Epithelial cell of prostate (primary cell): ENCODE results near the gene TOX3.

Experiments
- DNase-seq: peaks from one replicate; pipeline ENCODE4 v3.0.0-alpha.2; 2011; ENCODE audit warnings: low read depth, low spot score
- H3K27ac ChIP-seq: fragments of 450-650 bp; 2 replicates; pipeline ENCODE4 v1.5.1; 2017; ENCODE audit warnings: mild to moderate bottlenecking

Gene TOX3

GRCh38 chr16:52567193-52567592, 20.2 kb upstream of the TOX3 start:
- no peak for DNase-seq
- H3K27ac ChIP-seq, result no peak overlapping the region

DNA sequence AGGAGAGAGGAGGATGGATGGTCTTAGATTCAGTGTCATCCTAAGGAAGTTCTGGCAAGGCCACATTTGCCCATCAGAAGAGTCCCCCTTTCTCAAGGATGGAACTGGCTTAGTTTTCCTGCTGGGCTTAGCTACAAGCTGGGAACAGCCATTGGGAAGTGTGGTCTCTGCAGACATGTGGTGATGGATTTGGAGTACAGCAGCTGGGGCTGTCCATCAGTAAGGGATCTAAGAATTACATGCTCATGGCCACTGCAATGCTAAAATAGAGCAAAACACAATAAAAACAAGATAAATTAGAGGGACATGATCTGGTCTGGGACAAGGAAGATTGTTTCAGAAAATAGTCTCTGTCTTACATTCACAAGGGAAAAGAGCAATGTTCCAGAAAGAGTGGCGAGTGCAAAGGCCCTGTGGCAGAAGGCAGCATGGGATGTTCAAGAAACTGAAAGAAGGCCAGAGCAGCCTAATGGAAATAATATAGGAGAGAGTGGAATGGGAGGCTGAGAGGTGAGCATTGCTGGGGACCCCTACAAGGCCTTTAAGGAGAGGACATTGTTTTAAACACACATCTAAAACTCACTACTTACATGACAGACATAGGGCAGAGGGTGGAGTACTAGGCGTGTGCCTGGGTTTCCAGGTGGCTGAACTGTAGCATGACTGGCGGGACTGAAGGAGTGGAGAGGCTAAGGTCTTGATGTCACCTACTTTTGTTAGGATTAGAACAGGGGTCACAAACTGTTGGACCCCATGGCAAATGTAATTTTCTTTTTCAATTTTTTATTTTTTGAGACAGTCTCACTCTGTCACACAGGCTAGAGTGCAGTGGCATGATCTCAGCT, 17.0 kb upstream of the TOX3 start:
- H3K27ac ChIP-seq, result no peak overlapping the region
- no peak for DNase-seq

- H3K27ac ChIP-seq, result no peak overlapping the region
- no peak for DNase-seq
Measured at GRCh38 chr16:52562770-52563169, 15.8 kb upstream of the TOX3 start.

GRCh38 chr16:52561910-52562741, 15.2 kb upstream of the TOX3 start:
- DNase-seq, result no peak
- H3K27ac ChIP-seq, result no peak overlapping the region

- DNase-seq, result no peak
Measured at GRCh38 chr16:52558448-52558847, 11.5 kb upstream of the TOX3 start.

DNA sequence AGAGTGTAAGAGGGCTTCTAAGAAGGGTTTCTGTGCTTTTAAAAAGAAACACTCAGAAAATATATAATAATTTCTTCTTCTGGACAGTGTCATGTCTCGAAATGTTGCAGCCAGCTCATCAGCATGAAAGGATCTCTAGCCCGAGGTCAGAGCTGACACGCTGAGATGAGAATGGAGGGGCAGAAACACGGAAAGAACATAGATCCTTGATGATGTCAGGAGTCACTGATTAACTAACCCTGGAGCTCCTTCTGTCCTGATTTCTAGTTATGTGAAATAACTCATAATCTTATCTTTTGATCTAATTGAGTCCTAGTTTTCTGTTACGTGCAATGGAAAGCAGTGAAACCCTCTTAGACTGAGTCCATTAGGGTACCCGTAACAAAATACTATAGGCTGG, 10.3 kb upstream of the TOX3 start:
- no peak for DNase-seq
- no peak overlapping the region for H3K27ac ChIP-seq

More at GRCh38 chr16:52558448-52558847, 11.5 kb upstream of the TOX3 start:
- no peak overlapping the region for H3K27ac ChIP-seq

DNA sequence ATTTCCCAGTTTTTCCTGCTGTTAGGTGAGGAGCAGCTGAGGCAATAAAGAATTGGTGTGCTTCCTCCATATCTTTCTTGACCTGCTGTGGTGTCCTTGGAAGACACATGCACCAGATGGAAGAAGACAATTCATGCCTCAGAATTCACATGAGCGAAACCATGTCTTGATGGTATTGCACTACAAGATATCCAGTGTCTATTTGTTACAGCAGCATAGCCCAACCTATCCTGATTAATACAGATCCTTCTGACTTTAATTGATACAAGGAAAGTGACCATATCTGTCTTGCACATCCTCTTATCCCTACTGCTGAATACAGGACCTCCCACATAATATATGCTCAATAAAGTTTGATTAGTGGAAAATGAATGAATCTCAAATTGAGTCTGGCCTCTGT, 9.1 kb upstream of the TOX3 start:
- no peak overlapping the region for H3K27ac ChIP-seq
- no peak for DNase-seq

DNA sequence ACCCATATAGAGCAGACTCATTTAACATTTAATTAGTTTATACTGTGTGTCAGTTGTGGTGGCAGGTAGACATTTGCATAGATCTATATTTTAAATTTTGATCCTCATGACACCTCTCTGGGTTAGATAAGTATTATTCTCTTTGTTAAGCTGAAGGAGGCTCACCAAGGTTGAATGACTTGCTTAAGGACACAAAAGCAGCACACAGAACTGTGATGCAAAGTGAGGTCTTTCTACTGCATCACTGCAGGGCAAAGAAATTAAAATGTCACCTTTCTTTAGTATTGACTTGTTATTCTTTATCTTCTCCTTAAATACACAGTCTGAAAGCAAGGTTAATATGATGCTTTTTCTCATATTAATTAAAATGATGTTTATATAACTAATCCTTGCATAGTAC, 8.6 kb upstream of the TOX3 start:
- no peak for DNase-seq
- H3K27ac ChIP-seq, result no peak overlapping the region

GRCh38 chr16:52554334-52554733, 7.4 kb upstream of the TOX3 start:
- DNase-seq, result no peak
- no peak overlapping the region for H3K27ac ChIP-seq

DNA sequence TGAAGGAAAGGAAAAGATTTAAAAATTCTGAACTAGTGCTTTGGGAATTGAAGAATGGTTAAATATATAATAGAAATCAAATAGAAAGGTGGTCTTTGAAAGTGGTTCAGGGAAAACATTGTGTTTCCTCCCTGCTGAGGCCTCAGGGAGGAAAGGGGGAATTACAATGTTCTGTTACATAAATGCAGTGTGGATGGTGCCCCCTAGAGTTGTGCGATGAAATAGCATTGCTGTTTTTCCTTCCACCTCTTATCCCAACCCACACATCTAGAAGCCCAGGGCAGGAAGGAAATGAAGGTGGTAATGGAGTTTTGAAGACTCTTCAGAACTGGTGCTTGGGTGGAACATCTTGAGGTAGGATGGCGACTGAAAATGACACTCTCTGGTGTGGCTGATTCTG, 6.4 kb upstream of the TOX3 start:
- DNase-seq, result no peak
- no peak overlapping the region for H3K27ac ChIP-seq

DNA sequence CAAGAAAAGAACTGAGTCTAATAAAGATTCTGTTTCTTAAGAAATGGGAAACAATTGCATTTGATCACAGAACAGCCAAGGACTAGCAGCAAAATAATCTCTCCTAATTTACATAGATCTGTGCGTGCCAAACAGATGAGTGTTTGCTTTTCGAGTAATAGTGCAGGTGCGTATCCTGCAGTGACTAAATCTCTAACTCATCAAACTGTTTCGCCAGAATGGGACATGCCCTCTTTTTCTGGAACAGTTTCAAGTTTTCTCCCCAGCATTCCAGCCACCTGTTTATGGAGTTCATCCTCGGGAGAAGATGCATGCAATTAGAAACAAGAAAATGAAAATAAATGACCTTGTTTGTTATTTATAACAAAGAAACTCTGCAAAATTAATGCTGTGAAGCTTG, 5.7 kb upstream of the TOX3 start:
- DNase-seq, result peak; percentile 34
- no peak overlapping the region for H3K27ac ChIP-seq

- no peak for DNase-seq
- H3K27ac ChIP-seq, result no peak overlapping the region
Measured at GRCh38 chr16:52549011-52549692, 2.2 kb upstream of the TOX3 start.

GRCh38 chr16:52548261-52549010, 1.5 kb upstream of the TOX3 start:
- DNase-seq, result no peak
- no peak overlapping the region for H3K27ac ChIP-seq

DNA sequence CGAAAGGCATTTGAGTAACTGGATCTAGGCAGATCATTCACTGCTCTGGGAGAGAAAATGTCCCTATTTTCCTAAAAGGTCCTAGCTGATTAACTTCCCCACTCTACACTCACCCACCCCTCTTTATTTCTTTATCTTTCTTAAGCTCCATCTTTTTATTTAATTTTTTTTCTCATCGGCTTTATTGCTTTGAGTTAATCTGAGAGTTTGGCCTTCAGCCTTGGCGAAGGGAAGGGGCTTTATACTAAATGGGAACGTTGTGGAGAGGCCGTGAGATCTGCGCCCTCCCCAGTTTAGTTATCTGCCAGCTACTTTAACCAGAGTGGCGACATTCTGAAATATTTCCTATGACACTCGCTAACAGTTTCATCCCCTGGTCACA, 882 bp upstream of the TOX3 start:
- DNase-seq, result no peak

DNA sequence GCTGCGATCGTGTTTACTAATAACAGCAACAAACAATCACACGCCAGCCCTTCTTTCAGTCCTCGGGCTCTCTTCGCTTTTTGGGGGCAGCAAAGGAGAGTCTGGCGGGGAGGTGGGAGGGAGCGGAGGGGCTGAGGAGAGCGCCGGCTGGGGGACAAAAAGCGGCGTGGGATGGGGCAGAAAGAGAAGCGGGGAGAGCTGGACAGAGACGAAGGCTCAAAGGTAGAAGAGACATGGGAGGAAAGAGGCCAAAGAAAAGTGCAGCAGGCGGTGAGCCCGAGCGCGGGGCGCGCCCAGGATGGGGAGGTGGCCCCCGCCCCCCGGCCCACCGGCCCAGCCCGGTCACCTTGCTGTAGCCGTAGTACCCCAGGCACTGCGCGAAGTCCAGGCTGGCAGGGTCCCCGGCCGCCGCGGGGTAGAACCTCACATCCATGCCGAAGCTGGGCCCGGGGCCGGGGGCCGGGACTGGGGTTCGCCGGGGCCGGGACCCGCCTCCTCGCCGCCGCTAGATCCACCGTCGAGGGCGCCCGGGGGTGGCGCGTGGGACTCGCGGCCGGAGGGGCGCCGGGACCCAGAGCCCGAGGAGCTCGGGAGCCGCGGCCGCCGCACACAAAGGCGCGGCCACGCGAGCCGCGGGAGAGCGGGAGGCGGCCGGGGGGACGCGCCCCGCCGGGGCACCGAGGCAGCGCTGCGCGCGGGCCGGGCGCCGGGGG, 496 bp downstream of the TOX3 start:
- no peak overlapping the region for H3K27ac ChIP-seq
- no peak for DNase-seq

More for the DNA sequence above, 882 bp upstream of the TOX3 start:
- no peak overlapping the region for H3K27ac ChIP-seq

DNA sequence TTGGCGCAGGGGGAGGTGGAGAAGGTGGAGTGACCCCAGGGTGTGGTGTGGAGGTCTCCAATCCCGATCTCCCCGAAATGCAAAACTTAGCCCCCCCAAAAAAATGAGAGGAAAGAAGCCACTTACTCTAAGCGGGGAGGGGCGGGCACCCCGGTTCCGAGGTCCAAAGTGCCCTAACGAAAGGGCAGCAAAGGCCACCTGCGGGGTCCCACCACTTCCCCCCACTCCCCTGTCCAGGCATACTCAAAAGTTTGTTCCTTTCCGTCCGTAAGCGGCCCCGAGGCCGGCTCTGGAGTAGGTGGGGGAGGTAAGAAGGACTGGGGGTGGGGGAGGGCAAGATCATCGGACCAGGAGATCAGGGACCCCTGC, 1.1 kb downstream of the TOX3 start:
- DNase-seq, result no peak
- H3K27ac ChIP-seq, result no peak overlapping the region

DNA sequence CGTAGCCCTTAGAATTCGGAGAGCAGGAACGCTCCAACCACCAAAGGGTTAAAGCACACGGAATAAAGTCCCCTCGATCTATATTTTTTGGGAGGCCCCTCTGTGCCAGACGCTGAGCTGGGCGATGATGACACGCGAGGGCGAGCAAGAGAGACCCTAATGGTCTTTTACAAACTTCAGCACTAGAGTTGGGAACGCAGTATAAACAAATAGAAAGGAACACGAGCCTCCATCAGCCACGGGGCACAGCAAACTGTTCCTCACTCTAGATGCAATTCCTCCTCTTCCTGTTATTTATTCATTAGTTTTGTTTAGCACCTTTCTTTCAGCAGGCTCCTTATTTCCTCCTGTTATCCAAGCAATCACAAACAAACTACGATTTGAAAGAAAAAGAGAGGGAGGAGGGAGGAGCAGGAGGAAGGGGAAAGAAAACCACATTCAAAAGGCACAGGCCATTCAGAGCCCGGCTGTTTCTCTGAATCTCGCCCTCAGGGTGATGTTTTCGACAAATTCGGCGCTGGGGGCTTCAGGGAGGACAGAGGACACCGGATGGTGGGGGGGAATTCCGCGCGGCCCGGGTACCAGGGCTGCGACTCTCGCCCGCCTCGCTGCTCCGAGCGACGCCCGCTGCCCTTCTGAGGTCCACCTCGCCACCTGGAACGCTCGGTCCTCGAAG, 1.6 kb downstream of the TOX3 start:
- H3K27ac ChIP-seq, result no peak overlapping the region
- no peak for DNase-seq

DNA sequence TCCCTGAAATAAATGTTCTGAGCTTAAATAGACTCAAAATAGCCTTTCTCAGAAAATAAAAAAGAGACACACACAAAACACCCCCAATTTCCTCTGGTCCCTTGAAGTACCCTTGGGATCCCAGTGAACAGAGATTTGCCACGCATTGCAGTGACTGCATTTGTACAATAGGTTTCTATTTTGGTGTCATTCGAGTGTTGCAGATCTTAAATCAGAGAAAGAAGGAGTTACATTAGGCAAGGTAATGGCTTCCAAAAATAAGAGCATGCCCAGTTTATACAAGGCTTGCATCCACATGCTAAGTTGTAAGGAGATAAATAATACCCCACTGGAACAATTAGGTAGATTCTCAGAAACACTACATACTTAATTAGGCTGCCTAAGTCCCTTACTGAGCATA, 2.2 kb downstream of the TOX3 start:
- DNase-seq, result no peak
- no peak overlapping the region for H3K27ac ChIP-seq

DNA sequence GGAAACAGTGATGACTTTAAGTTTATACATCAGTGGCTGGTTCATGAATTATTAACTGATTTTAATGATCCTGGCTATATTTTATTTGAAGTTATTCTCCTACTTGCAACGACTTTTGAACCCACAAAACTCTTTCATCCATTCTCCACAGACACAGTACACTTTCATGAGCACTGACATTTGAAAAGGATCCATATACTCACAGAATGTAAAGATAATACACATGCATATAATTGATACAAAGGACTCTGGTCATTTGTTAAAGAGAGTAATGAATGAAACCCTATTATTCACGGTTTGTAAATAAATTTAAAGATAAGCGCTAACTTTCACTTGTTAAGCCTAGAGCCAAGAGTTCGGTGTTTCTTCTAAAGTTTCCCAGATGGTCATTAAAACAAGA, 3.3 kb downstream of the TOX3 start:
- DNase-seq, result no peak
- H3K27ac ChIP-seq, result no peak overlapping the region
